ENCODE measurements around the gene RFTN1. TPM values are rescaled to one million over a fixed set of nuclear protein-coding genes. Genes with fewer than 3 reads are reported as not detected.

The RFTN1 gene
- total RNA-seq, 1 donor from 2014 or later = 6.4 TPM

DNA sequence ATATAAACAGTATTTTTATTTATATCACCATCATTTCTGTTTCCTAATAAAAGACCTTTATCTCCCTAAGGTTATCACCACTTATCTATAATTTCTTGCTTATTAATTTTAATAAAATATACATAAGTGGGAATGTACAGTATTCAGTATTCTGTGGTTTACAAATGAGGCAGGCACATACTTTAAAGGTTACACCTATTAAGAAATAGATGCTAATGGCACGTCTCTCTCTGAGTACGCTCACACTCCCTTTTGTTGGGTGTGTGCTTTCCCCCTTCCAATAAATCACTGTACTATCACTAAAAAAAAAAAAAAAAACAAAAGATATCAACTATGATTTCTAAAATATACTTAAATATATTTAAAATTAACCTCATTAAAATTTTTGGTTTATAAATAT is 239.6 kb downstream of the RFTN1 start:
- no peaks in the 10 kb centered on the region for H3K4me1 Mint-ChIP-seq (ENCODE audit: low read depth, unreplicated experiment)
- no peak overlapping the region for H3K4me3 Mint-ChIP-seq (ENCODE audit: unreplicated experiment)
- no peak for TF ChIP-seq CTCF (IDR thresholded peaks at IDR 0.05; ENCODE audit: partially characterized antibody, unreplicated experiment)
- no peaks in the 10 kb centered on the region for H3K27me3 Mint-ChIP-seq (ENCODE audit: unreplicated experiment)
- H3K9me3 Mint-ChIP-seq (ENCODE audit: unreplicated experiment) = no peaks in the 10 kb centered on the region
- H3K27ac Mint-ChIP-seq (ENCODE audit: unreplicated experiment) = no peak overlapping the region
- no peaks in the 10 kb centered on the region for H3K36me3 Mint-ChIP-seq (ENCODE audit: unreplicated experiment)
- no peak for DNase-seq

DNA sequence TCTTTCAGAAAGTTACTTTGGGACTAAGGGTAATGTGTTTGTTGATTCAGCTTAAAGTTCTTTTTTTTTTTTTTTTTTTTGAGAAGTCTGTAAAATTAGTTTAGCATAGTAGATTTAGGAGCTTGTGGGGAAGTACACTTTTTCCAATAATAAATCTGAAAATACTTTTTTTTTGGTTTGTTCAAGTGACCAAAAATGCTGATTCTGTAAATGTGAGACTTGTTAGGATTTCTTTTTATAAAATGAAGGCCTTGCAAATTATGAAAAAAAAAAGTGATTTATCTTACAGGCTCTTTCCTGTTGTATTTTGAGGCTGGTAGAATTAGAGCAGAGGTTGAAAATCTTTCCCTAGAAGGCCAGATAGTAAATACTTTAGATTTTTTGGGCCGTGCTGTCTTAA is 240.9 kb downstream of the RFTN1 start:
- TF ChIP-seq CTCF (IDR thresholded peaks at IDR 0.05; ENCODE audit: partially characterized antibody, unreplicated experiment) = no peak
- no peaks in the 10 kb centered on the region for H3K27me3 Mint-ChIP-seq (ENCODE audit: unreplicated experiment)
- H3K9me3 Mint-ChIP-seq (ENCODE audit: unreplicated experiment) = no peaks in the 10 kb centered on the region
- no peaks in the 10 kb centered on the region for H3K4me1 Mint-ChIP-seq (ENCODE audit: low read depth, unreplicated experiment)
- no peak overlapping the region for H3K4me3 Mint-ChIP-seq (ENCODE audit: unreplicated experiment)
- H3K27ac Mint-ChIP-seq (ENCODE audit: unreplicated experiment) = no peak overlapping the region
- no peak for DNase-seq
- H3K36me3 Mint-ChIP-seq (ENCODE audit: unreplicated experiment) = no peaks in the 10 kb centered on the region

GRCh38 chr3:16270855-16271254 is 242.6 kb downstream of the RFTN1 start:
- TF ChIP-seq CTCF (IDR thresholded peaks at IDR 0.05; ENCODE audit: partially characterized antibody, unreplicated experiment) = no peak
- no peaks in the 10 kb centered on the region for H3K27me3 Mint-ChIP-seq (ENCODE audit: unreplicated experiment)
- H3K36me3 Mint-ChIP-seq (ENCODE audit: unreplicated experiment) = no peaks in the 10 kb centered on the region
- no peaks in the 10 kb centered on the region for H3K9me3 Mint-ChIP-seq (ENCODE audit: unreplicated experiment)
- DNase-seq = no peak
- H3K4me1 Mint-ChIP-seq (ENCODE audit: low read depth, unreplicated experiment) = peaks cover 7% of the 10 kb centered on the region
- no peak overlapping the region for H3K27ac Mint-ChIP-seq (ENCODE audit: unreplicated experiment)
- no peak overlapping the region for H3K4me3 Mint-ChIP-seq (ENCODE audit: unreplicated experiment)

DNA sequence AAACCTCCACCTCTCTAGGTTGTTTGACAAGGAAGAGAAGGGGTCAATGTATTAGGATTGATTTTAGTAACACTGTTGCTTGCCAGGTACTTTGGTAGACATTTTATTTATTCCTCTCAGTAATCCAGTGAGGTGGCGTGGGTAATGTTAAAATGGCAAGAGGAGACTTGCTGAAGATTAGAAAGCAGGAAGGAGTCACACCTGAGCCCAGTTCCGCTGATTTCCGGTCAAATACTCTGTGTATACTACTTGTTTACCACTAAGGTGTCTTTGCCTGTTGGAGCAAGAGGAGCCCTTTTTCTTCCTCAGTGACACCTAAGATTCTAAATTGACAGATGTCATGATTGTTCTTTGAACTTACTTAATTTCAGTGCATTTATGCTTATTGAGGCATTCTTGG is 246.8 kb downstream of the RFTN1 start:
- Mint-ChIP-seq H3K27me3 (ENCODE audit: unreplicated experiment) (peaks cover 2% of the 10 kb centered on the region), H3K36me3 (ENCODE audit: unreplicated experiment) (no peaks in the 10 kb centered on the region), H3K4me3 (ENCODE audit: unreplicated experiment) (no peak overlapping the region), H3K27ac (ENCODE audit: unreplicated experiment) (no peak overlapping the region), H3K4me1 (ENCODE audit: low read depth, unreplicated experiment) (peaks cover 13% of the 10 kb centered on the region), H3K9me3 (ENCODE audit: unreplicated experiment) (no peaks in the 10 kb centered on the region)
- no peak for DNase-seq
- TF ChIP-seq CTCF (IDR thresholded peaks at IDR 0.05; ENCODE audit: partially characterized antibody, unreplicated experiment) = no peak

Other genes with a start within 250 kb of the RFTN1 start
- 30.5 TPM for gene DPH3, start 248.8 kb downstream of the RFTN1 start, total RNA-seq (ENCODE audit: unreplicated experiment)
- 14.6 TPM for gene OXNAD1, start 248.5 kb downstream of the RFTN1 start, total RNA-seq (ENCODE audit: unreplicated experiment)
- gene DAZL, start 91.7 kb upstream of the RFTN1 start, total RNA-seq (ENCODE audit: unreplicated experiment) = 0.51 TPM